ENCODE data around the gene RASD1. TPM values are rescaled to one million over a fixed set of nuclear protein-coding genes. Genes with fewer than 3 reads are reported as not detected.
"Not testable (repeated sequence)": the region's sequence is repeated elsewhere in the genome, so short reads cannot be mapped to it uniquely, and the experiment has no call there.

The RASD1 gene
- total RNA-seq, 1 donor from 2014 or later: 1.0 TPM

- DNase-seq (no peak), ATAC-seq (ENCODE audit: low read depth) (no peak)
- Mint-ChIP-seq H3K27me3 (peaks cover 24% of the 10 kb centered on the region), H3K9me3 (peaks cover 2% of the 10 kb centered on the region), H3K27ac (no peak overlapping the region), H3K4me3 (no peak overlapping the region), H3K4me1 (no peaks in the 10 kb centered on the region), H3K36me3 (ENCODE audit: low read depth) (no peaks in the 10 kb centered on the region)
- TF ChIP-seq CTCF (IDR thresholded peaks at IDR 0.05): no peak
- ChIA-PET CTCF (no interaction called here), POLR2A (interaction anchor here (0.6 kb wide), 1 partner anchor 12 kb away, joined by 3 read pairs; no protein-coding TSS in a partner anchor)
- intact Hi-C loops (cut with micrococcal nuclease): no loop called here
Observed at GRCh38 chr17:17467016-17467415, 29.2 kb downstream of the RASD1 start.

- TF ChIP-seq CTCF (IDR thresholded peaks at IDR 0.05): no peak
- DNase-seq (no peak), ATAC-seq (ENCODE audit: low read depth) (no peak)
- no peaks in the 10 kb centered on the region for H3K4me1 Mint-ChIP-seq
- peaks cover 2% of the 10 kb centered on the region for H3K9me3 Mint-ChIP-seq
- no peaks in the 10 kb centered on the region for H3K36me3 Mint-ChIP-seq (ENCODE audit: low read depth)
- no peak overlapping the region for H3K27ac Mint-ChIP-seq
- POLR2A ChIA-PET: no interaction called here
- peaks cover 24% of the 10 kb centered on the region for H3K27me3 Mint-ChIP-seq
- CTCF ChIA-PET: no interaction called here
- intact Hi-C loops (cut with micrococcal nuclease): no loop called here
- no peak overlapping the region for H3K4me3 Mint-ChIP-seq
Observed at GRCh38 chr17:17466511-17466910, 29.7 kb downstream of the RASD1 start.

GRCh38 chr17:17465878-17466277 lies 30.3 kb downstream of the RASD1 start:
- H3K4me1 Mint-ChIP-seq; CTCF ChIA-PET; DNase-seq; H3K27ac Mint-ChIP-seq; POLR2A ChIA-PET; H3K9me3 Mint-ChIP-seq; ATAC-seq (ENCODE audit: low read depth); intact Hi-C loops (cut with micrococcal nuclease); H3K36me3 Mint-ChIP-seq (ENCODE audit: low read depth); H3K4me3 Mint-ChIP-seq: not testable (repeated sequence)
- peaks cover 19% of the 10 kb centered on the region for H3K27me3 Mint-ChIP-seq

GRCh38 chr17:17463821-17464220 lies 32.4 kb downstream of the RASD1 start:
- no peak overlapping the region for H3K4me3 Mint-ChIP-seq
- H3K27ac Mint-ChIP-seq: no peak overlapping the region
- ChIA-PET CTCF (no interaction called here), POLR2A (no interaction called here)
- H3K27me3 Mint-ChIP-seq: peaks cover 19% of the 10 kb centered on the region
- no peaks in the 10 kb centered on the region for H3K36me3 Mint-ChIP-seq (ENCODE audit: low read depth)
- DNase-seq (no peak), ATAC-seq (ENCODE audit: low read depth) (no peak)
- H3K9me3 Mint-ChIP-seq: peaks cover 6% of the 10 kb centered on the region
- TF ChIP-seq CTCF (IDR thresholded peaks at IDR 0.05): no peak
- intact Hi-C loops (cut with micrococcal nuclease): no loop called here
- no peaks in the 10 kb centered on the region for H3K4me1 Mint-ChIP-seq

- no peak for TF ChIP-seq CTCF (IDR thresholded peaks at IDR 0.05)
- Mint-ChIP-seq H3K27ac (no peak overlapping the region), H3K4me3 (no peak overlapping the region), H3K36me3 (ENCODE audit: low read depth) (no peaks in the 10 kb centered on the region), H3K9me3 (peaks cover 4% of the 10 kb centered on the region), H3K27me3 (peaks cover 17% of the 10 kb centered on the region), H3K4me1 (no peaks in the 10 kb centered on the region)
- intact Hi-C loops (cut with micrococcal nuclease): no loop called here
- POLR2A ChIA-PET: no interaction called here
- DNase-seq (no peak), ATAC-seq (ENCODE audit: low read depth) (no peak)
- CTCF ChIA-PET: no interaction called here
Observed at GRCh38 chr17:17462048-17462824, 34.0 kb downstream of the RASD1 start.

- Mint-ChIP-seq H3K36me3 (ENCODE audit: low read depth) (no peaks in the 10 kb centered on the region), H3K27ac (no peak overlapping the region)
Observed at GRCh38 chr17:17460038-17460437, 36.2 kb downstream of the RASD1 start.

More at GRCh38 chr17:17460038-17460437, 36.2 kb downstream of the RASD1 start:
- CTCF ChIA-PET: no interaction called here
- DNase-seq (no peak), ATAC-seq (ENCODE audit: low read depth) (no peak)
- Mint-ChIP-seq H3K9me3 (peaks cover 4% of the 10 kb centered on the region), H3K4me1 (no peaks in the 10 kb centered on the region), H3K27me3 (peaks cover 8% of the 10 kb centered on the region), H3K4me3 (no peak overlapping the region)
- POLR2A ChIA-PET: no interaction called here
- intact Hi-C loops (cut with micrococcal nuclease): no loop called here
- TF ChIP-seq CTCF (IDR thresholded peaks at IDR 0.05): no peak

All from activated B cell treated with CpG ODN at 0.5 μM for 24 hours (primary cell).